Measurements from ENCODE around the gene PTPRU. TPM values are rescaled to one million over a fixed set of nuclear protein-coding genes. Genes with fewer than 3 reads are reported as not detected.

Gene PTPRU
- total RNA-seq, 1 experiment from 2014 or later = 31.4 TPM

DNA sequence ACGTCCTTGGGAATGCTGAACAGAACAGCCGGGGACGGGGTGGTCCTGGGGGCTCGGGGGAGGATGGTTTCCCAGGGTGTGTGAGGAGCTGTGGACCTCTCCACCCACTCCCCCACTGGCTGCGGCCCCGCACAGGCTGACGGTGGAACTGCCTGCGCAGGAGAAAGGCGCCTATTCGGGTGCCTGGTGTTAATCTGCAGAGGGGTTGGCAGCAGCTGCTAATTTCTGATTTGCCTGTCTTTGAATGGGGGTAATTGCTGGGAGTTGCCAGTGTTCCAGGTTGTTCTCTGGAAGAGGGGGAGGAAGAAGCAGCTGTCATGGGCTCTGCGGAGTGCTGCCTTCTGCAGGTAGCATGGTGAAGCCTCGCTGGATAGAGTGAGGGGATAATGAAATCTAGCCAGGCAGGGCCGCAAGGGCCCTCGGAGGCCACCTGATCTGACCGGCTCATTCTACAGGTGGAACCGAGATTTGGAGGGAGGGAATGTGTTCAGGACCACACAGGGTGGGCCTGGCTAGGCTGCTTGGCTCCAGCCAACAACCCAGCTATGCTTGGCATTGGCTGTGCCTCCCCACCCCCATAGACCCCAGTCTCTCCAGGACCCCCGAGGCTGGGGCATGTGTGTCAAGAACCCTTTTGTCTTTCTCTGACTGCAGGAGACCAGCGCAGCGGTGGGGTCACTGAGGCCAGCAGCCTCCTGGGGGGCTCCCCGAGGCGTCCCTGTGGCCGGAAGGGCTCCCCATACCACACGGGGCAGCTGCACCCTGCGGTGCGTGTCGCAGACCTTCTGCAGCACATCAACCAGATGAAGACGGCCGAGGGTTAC lies 67.1 kb downstream of the PTPRU start:
- TF ChIP-seq EZH2 (IDR thresholded peaks at IDR 0.05; ENCODE audit: low read depth) = no peak
- TF ChIP-seq, protein P1, sequence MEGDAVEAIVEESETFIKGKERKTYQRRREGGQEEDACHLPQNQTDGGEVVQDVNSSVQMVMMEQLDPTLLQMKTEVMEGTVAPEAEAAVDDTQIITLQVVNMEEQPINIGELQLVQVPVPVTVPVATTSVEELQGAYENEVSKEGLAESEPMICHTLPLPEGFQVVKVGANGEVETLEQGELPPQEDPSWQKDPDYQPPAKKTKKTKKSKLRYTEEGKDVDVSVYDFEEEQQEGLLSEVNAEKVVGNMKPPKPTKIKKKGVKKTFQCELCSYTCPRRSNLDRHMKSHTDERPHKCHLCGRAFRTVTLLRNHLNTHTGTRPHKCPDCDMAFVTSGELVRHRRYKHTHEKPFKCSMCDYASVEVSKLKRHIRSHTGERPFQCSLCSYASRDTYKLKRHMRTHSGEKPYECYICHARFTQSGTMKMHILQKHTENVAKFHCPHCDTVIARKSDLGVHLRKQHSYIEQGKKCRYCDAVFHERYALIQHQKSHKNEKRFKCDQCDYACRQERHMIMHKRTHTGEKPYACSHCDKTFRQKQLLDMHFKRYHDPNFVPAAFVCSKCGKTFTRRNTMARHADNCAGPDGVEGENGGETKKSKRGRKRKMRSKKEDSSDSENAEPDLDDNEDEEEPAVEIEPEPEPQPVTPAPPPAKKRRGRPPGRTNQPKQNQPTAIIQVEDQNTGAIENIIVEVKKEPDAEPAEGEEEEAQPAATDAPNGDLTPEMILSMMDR (conservative IDR thresholded peaks at IDR 0.05) = no peak
- POLR2A ChIA-PET (ENCODE audit: unreplicated experiment) = no interaction called here
- no peak overlapping the region for H3K4me2 ChIP-seq
- no TSS peak for BruUV-seq (replicated peaks)
- peaks cover 4% of the 10 kb centered on the region; the same call in 1 of the 2 replicates for H3K4me1 ChIP-seq (replicated peaks; ENCODE audit: insufficient read depth)
- CTCF ChIA-PET = no interaction called here
- H3K36me3 ChIP-seq (ENCODE audit: low read depth) = no peaks in the 10 kb centered on the region
- no peak overlapping the region for H2AFZ ChIP-seq
- no peaks in the 10 kb centered on the region for H3K79me2 ChIP-seq (ENCODE audit: low read depth)
- H3K9me2 ChIP-seq (ENCODE audit: insufficient read depth) = no peaks in the 10 kb centered on the region
- H3K27ac ChIP-seq = no peak overlapping the region
- DNase-seq = no peak
- H4K20me1 ChIP-seq (ENCODE audit: insufficient read depth) = no peaks in the 10 kb centered on the region
- no peaks in the 10 kb centered on the region for H3K27me3 ChIP-seq (ENCODE audit: insufficient read depth, low read depth)
- H3F3A ChIP-seq (ENCODE audit: insufficient read depth, low read depth) = no peaks in the 10 kb centered on the region
- intact Hi-C loops (cut with micrococcal nuclease; ENCODE audit: unreplicated experiment) = no loop called here
- H3K9me3 ChIP-seq (ENCODE audit: insufficient read depth, low read depth) = no peaks in the 10 kb centered on the region
- no peak overlapping the region for H3K4me3 ChIP-seq

DNA sequence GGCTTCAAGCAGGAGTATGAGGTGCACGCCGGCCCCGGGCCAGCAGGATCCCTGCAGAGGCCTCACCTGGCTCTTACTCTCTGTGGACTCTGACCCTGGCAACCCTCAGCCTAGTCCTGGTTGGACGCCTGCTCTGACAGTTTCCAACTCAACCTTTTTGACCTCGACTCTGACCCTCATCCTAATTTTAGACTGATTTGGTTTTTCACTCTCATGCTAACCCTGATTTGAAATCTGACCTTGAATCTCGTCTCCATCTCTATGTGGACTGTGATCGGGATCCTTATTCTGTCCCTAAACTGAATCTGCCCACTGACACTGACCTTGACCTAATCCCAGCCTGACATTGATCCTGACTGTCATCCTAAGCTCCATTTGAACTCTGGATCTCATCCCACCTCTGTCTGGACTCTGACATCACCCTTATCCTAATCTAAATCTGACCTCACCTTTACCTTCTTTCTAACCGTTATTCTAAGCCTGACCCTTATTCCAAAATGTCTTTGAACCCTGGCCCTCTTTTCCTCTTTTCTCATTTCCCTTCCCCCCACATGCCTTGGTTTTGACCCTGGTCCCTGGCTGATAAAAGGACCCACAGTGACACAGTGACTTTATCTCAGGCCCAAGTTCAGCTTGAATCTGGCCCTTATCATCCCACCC lies 67.8 kb downstream of the PTPRU start:
- Histone ChIP-seq H3K36me3 (ENCODE audit: low read depth) (no peaks in the 10 kb centered on the region), H3K27me3 (ENCODE audit: insufficient read depth, low read depth) (no peaks in the 10 kb centered on the region), H3K4me1 (replicated peaks; ENCODE audit: insufficient read depth) (peaks cover 4% of the 10 kb centered on the region; the same call in 1 of the 2 replicates), H3K27ac (no peak overlapping the region), H2AFZ (no peak overlapping the region), H3K79me2 (ENCODE audit: low read depth) (no peaks in the 10 kb centered on the region), H3F3A (ENCODE audit: insufficient read depth, low read depth) (no peaks in the 10 kb centered on the region), H3K9me2 (ENCODE audit: insufficient read depth) (no peaks in the 10 kb centered on the region), H3K4me2 (no peak overlapping the region), H3K4me3 (no peak overlapping the region), H4K20me1 (ENCODE audit: insufficient read depth) (no peaks in the 10 kb centered on the region), H3K9me3 (ENCODE audit: insufficient read depth, low read depth) (no peaks in the 10 kb centered on the region)
- no TSS peak for BruUV-seq (replicated peaks)
- intact Hi-C loops (cut with micrococcal nuclease; ENCODE audit: unreplicated experiment) = no loop called here
- DNase-seq = no peak
- ChIA-PET POLR2A (ENCODE audit: unreplicated experiment) (no interaction called here), CTCF (no interaction called here)
- no peak for TF ChIP-seq EZH2 (IDR thresholded peaks at IDR 0.05; ENCODE audit: low read depth)
- TF ChIP-seq, protein P1 (conservative IDR thresholded peaks at IDR 0.05) = no peak

DNA sequence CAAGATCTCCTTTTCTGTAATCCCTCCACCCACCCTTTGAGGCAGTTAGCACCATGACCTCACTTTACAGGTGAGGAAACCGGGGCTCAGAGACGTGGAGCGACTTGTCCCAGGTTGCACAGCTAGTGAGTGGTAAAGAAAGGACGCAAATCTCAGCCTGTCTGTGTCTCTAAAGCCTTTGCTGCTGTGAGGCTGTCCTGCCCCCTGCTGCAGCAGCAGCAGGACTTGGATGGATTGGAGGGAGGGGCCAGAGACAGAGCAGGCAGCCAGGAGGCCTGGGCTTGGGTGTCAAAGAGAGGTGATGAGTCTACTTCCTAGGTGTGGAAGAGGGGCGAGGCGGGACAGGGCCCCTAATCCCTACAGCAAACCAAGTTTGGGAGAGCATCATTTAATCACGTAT lies 69.6 kb downstream of the PTPRU start:
- Histone ChIP-seq H3K9me2 (ENCODE audit: insufficient read depth) (no peaks in the 10 kb centered on the region), H3K4me3 (no peak overlapping the region), H3K27me3 (ENCODE audit: insufficient read depth, low read depth) (no peaks in the 10 kb centered on the region), H3F3A (ENCODE audit: insufficient read depth, low read depth) (no peaks in the 10 kb centered on the region), H3K36me3 (ENCODE audit: low read depth) (no peaks in the 10 kb centered on the region), H3K4me1 (replicated peaks; ENCODE audit: insufficient read depth) (peaks cover 4% of the 10 kb centered on the region; the same call in 1 of the 2 replicates), H4K20me1 (ENCODE audit: insufficient read depth) (no peaks in the 10 kb centered on the region), H3K79me2 (ENCODE audit: low read depth) (no peaks in the 10 kb centered on the region), H3K9me3 (ENCODE audit: insufficient read depth, low read depth) (no peaks in the 10 kb centered on the region), H3K27ac (no peak overlapping the region), H3K4me2 (no peak overlapping the region), H2AFZ (no peak overlapping the region)
- no TSS peak for BruUV-seq (replicated peaks)
- ChIA-PET POLR2A (ENCODE audit: unreplicated experiment) (no interaction called here), CTCF (no interaction called here)
- no peak for DNase-seq
- TF ChIP-seq, protein P1 (conservative IDR thresholded peaks at IDR 0.05) = no peak
- TF ChIP-seq EZH2 (IDR thresholded peaks at IDR 0.05; ENCODE audit: low read depth) = no peak
- intact Hi-C loops (cut with micrococcal nuclease; ENCODE audit: unreplicated experiment) = no loop called here

Data from PC-9 (cell line).